Esophagus muscularis mucosa (tissue), 3 donors: ENCODE results near the gene DGKK.

Source experiments
- CTCF ChIP-seq, 3 experiments: fragments of 200-600 bp in 2 of 3; fragments of 450-650 bp in 1 of 3; sonication (generic) in 2 of 3; IDR thresholded peaks; one replicate each; pipeline ENCODE4 v1.5.1; 2017 to 2019; ENCODE audit warnings: antibody characterized with exemption in 3 of 3, mild to moderate bottlenecking in 2 of 3, moderate library complexity in 1 of 3
- POLR2AphosphoS5 ChIP-seq, 2 donors: sonication (generic); formaldehyde crosslinking; IDR thresholded peaks; one replicate each; pipeline ENCODE4 v1.6.1; 2017; ENCODE audit warnings: antibody characterized with exemption in 2 of 2

- TF ChIP-seq POLR2AphosphoS5 (IDR thresholded peaks at IDR 0.05), result no peak
- TF ChIP-seq CTCF (IDR thresholded peaks at IDR 0.05), result no peak
These were observed 95.0 kb downstream of the DGKK start for GRCh38 chrX:50375481-50376267.
